GM21390 (cell line): ENCODE data around the gene ETV3.

ENCODE experiments used
- ATAC-seq: cut with Tn5 transposase; IDR thresholded peaks from one replicate; pipeline ENCODE4 v1.9.1; 2021; ENCODE audit not compliant: unreplicated experiment

ETV3 gene

GRCh38 chr1:157162345-157162744 is 24.1 kb upstream of the ETV3 start:
- ATAC-seq = no peak

- no peak for ATAC-seq
Observed at GRCh38 chr1:157161901-157162300, 23.7 kb upstream of the ETV3 start.

GRCh38 chr1:157158967-157159366 is 20.8 kb upstream of the ETV3 start:
- ATAC-seq = no peak

GRCh38 chr1:157157501-157158190 is 19.5 kb upstream of the ETV3 start:
- no peak for ATAC-seq

GRCh38 chr1:157156058-157156541 is 17.9 kb upstream of the ETV3 start:
- no peak for ATAC-seq

GRCh38 chr1:157155658-157156057 is 17.5 kb upstream of the ETV3 start:
- no peak for ATAC-seq

- no peak for ATAC-seq
Observed at GRCh38 chr1:157154940-157155514, 16.8 kb upstream of the ETV3 start.

GRCh38 chr1:157154291-157154690 is 16.1 kb upstream of the ETV3 start:
- no peak for ATAC-seq

- no peak for ATAC-seq
Observed at GRCh38 chr1:157153746-157154145, 15.6 kb upstream of the ETV3 start.

GRCh38 chr1:157152510-157152909 is 14.3 kb upstream of the ETV3 start:
- ATAC-seq = no peak

GRCh38 chr1:157151506-157151905 is 13.3 kb upstream of the ETV3 start:
- no peak for ATAC-seq

GRCh38 chr1:157151073-157151472 is 12.9 kb upstream of the ETV3 start:
- no peak for ATAC-seq

GRCh38 chr1:157150631-157151030 is 12.4 kb upstream of the ETV3 start:
- no peak for ATAC-seq

- no peak for ATAC-seq
Observed at GRCh38 chr1:157147906-157148700, 9.9 kb upstream of the ETV3 start.

GRCh38 chr1:157147037-157147436 is 8.8 kb upstream of the ETV3 start:
- no peak for ATAC-seq

- ATAC-seq = no peak
Observed at GRCh38 chr1:157146244-157146643, 8.0 kb upstream of the ETV3 start.

- no peak for ATAC-seq
Observed at GRCh38 chr1:157145076-157145475, 6.9 kb upstream of the ETV3 start.

GRCh38 chr1:157144509-157144908 is 6.3 kb upstream of the ETV3 start:
- no peak for ATAC-seq

- no peak for ATAC-seq
Observed at GRCh38 chr1:157142765-157143423, 4.7 kb upstream of the ETV3 start.

GRCh38 chr1:157142201-157142600 is 4.0 kb upstream of the ETV3 start:
- no peak for ATAC-seq

GRCh38 chr1:157141212-157141855 is 3.1 kb upstream of the ETV3 start:
- no peak for ATAC-seq
